Inferior parietal cortex (tissue), 1 donor: ENCODE data around the gene LDB3.

Experiments
- DNase-seq: peaks from one replicate; pipeline ENCODE4 v3.0.0-alpha.2; 2016; ENCODE audit errors: extremely low spot score

The LDB3 gene

DNA sequence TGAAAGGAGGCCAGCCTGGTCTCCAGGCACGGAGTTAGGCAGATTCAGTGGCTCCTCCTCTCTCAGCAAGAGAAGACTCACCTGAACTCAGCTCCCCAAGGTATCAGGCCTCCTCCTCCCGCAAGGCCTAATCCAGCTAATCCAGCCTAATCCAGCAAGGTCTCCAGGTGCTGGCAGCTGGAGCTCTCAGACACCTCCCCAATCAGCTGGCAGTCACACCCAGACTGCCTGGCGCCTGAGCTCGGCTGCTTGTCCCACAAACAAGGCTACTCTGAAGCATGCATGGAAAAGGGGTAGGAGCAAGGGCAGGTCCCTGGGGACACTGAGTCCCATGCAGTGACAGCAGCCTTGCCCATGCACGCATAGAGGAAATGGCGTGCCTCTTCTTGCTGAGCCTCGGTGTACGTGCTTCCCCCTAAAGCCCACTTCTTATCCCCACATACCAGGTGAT, 17.3 kb upstream of the LDB3 start:
- no peak for DNase-seq

DNA sequence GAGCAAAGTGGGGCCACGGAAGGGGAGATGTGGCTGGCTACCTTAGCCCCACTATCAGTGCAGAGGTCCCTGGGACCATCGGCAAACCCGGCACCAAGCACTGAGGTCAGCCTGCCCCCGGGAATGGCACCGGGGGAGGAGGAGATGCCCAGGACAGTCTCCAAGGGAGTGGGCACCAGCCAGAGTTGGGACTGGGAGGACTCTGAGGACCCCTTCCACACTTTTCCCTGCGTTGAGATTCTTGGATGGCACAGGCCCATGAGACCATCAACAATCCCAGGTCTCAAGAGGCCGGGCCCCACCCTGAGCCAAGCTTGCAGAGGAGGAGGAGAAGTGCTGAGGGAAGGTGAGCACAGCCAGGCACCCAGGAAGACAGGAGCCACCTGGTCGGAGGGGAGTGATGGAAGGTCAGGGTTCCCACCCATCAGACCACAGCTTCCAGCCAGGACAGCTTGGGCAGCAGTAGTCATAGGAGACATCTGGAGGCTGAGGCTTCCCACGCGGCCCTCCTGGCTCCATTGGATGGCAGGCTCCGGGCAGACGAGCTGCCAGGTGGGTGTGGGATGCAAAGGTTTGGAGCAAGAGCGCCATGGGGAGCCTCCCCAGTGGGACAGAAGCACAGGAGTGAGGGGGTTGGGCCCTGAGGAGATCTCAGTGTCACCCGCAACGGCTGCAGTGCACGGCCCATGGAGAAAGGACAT, 16.5 kb upstream of the LDB3 start:
- no peak for DNase-seq

DNA sequence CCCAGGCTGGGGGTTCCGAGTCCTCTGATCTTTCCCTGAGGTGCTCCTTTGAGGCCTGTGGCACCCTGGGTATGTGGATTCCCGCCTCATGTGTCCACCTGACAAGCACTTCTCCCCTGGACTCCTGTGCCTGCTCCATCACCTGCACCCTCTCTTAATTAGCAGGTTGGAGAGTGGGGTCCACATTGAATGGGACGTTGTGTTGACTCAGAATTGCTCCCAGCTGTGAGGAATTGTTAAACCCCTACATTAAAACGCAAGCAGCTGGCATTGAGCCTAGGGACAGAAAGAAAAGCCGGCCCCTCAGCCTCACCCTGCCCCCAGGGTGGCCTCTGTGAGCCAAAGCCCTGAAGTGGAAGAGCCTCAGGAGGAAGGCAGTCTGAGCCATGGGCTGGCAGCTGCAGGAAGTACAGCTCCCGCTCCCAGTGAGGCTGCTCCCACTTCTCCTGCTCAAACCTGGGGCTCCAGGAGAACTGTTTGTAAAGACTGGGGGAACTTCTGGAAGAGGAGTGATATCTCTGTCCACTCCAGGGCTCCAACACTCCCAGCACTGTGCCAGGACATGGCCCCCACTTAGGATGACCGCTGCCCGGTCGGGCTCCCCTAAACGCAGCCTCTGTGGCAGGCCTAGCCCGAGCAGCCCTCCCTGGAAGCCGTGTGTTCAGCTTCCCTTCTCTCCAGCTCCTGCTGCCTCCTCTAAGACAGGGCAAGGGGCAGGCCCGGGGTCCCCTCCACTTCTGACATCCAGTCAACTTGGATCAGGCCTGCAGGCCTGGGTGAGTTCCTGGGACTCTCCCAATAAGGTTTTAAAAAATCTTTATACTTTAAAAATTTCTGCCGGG, 15.7 kb upstream of the LDB3 start:
- DNase-seq, result no peak

DNA sequence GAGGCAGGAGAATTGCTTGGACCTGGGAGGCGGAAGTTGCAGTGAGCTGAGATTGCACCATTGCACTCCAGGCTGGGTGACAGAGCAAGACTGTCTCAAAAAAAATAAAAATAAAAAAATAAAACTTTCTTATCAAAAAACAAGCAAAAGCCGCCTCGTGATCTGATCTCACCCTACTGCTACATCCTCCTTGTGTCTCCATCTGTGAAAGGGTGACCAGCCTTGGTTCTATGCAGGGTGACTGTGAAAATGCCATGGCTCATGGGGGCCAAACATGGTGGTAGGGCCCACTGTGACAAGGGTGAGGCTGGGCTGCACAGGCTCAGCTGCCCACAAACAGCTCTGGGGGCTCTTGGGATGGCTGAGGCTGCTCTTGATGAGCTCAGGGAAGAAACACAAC, 14.9 kb upstream of the LDB3 start:
- no peak for DNase-seq

DNA sequence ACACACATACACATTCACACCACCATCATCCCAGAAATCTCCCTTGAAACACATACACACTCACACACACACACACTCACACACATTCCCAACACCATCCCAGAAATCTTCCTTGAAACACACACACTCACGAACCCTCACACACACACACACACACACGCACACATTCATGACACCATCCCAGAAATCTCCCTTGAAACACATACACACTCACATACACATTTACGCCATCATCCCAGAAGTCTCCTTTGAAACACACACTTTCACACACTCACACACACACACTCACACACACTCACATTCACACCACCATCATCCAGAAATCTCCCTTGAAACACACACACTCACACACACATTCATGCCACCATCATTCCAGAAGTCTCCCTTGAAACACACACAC, 14.3 kb upstream of the LDB3 start:
- DNase-seq, result no peak

DNA sequence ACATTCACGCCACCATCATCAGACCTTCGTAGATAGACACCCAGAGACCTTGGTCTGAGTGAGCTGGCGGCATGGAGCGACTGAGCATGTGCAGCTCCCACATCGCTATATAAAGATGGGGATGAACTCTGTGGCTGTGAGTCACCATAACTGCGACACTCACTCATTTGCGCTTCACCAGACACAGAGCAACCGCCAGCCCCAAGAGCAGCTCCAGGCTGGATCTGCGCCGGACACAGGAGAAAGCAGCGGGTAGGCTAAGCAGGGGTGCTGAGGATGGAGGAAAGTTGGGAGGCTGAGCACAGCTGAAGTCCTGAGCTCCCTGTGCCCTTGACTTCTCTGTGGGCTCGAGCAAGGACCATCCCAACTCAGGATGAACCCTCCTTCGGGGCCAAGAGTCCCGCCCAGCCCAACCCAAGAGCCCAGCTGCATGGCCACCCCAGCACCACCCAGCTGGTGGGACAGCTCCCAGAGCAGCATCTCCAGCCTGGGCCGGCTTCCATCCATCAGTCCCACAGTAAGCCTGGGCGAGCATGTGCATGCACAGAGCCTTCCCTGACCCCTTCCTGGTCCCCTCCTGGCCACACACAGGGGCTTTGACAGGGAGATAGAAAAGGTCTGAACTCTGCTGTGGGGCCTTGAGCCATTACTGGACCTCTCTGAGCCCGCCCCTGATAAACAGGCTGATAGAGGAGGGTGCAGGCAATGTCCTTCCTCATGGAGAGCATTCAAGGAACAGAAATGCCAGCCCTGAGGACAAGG, 13.7 kb upstream of the LDB3 start, which contains the start of gene OPN4:
Gene OPN4, plus strand, starts transcription at position 137 of the 762 bp plus-strand sequence. Its CDS starts 237 bp downstream, at position 374.
- no peak for DNase-seq

DNA sequence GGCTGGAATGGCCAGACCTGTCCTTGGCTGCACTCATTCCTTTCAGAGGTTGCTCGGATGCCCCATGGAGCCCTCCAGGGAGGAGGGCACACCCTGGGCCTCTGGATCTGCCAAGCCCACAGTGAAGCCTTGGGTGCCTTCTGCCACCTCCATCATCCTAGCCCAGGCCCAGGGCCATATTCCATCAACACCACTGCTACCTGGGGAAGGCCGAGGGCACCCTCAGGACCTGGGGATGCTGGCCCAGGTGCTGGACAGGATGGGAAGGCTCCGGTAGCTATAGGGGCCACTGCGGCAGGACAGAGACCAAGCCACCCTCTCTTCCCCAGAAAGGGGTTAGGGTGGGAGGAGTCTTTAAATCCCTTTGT, 13.2 kb upstream of the LDB3 start:
- DNase-seq, result no peak

DNA sequence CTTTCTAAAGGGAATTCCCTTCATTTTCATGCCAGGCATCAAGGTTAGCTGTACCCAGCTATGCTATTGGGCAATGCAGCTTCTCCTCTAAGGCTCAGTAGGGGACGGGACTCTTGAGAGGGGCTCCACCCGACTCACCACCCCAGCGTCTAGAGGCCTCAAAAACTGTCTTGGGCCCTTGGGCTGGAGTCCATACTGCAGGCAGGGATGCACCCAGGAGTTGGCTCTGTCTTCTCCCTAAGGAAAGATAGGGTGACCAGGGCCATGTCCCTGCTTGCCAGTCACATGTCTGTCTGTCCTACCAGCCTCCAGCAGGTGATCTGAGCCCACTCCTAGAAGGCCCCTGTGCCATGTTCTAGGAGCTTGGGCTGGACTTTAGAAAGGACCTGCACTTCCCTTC, 12.7 kb upstream of the LDB3 start:
- DNase-seq, result no peak

DNA sequence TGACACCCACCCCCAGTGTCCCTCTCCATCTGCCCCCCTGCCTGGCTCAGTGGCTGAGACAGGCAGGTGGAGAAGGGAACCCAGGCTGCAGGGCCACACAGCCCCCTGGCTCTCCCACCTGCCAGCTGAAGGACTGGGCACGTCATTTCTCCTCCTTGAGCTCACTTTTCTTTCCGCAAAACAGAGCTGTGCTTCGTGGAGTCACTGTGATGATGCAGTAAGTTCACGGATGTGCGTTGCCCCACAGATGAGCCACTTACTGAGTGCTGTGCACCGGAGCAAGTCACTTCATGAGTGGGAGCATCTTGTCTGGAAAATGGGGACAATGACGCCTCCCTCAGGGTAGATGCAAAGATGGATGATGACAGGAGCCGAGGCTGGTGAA, 11.3 kb upstream of the LDB3 start:
- DNase-seq, result no peak

DNA sequence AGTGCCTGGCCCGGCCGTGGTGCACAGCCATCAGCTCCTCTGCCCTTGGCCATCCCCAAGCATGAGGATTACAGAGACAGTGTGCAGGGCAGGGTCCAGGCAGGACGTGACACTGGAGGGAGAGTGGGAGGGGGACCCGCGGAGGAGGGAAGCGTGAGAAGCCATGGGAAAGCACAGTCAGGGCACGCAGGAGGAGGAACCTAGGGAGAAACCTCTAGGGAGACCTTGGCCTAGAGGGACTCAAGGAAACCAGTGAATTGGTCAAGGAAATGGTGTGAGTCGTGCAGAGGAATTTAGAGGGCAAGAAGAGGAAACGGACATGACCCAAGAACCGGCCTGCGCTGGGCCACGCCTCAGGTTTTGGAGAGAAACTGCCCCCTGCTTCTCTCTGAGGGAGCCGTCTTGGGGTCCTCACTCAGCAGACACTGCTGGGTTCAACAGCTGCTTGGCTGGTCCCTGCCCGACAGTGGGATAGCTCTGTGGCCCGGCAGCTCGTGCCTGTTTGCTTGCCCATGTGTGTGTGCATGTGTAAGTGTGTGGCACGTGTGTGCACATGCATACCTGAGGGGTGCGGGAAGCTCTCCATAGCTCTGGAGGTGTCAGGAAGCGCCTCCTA, 10.8 kb upstream of the LDB3 start:
- DNase-seq, result no peak

DNA sequence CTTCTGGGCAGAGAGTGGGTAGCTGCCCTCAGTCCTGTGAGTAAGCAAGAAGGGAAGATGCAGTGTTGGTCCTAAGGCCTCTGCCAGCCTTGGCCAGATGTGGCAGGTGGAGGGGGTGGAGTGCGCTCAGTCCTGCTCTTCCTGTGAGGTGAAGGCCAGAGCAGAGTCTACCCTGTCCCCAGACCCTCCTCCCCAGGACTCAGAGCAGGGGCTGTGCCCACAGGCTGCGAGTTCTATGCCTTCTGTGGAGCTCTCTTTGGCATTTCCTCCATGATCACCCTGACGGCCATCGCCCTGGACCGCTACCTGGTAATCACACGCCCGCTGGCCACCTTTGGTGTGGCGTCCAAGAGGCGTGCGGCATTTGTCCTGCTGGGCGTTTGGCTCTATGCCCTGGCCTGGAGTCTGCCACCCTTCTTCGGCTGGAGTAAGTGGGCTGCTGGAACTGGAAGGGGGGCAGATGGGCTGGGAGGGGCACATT, 10.0 kb upstream of the LDB3 start:
- no peak for DNase-seq

DNA sequence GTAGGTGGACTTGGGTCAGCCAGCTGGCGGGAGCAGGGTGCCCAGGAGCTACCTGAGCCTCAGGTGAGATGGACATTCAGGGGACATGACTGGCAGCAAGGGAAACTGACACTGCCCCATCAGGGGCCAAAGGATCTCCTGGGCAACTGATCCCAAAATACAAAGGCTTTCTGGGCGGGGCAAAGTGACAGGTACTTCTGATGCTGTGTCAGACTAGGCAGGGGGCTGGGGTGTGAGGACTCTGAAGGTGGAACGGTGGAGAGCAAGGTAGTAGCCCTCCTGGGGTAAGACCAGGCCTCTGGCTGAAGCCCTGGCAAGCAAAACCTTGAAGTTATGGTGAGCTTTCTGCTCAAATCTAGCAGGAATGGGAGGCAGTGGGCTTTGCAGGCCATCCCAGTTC, 9.6 kb upstream of the LDB3 start:
- no peak for DNase-seq

DNA sequence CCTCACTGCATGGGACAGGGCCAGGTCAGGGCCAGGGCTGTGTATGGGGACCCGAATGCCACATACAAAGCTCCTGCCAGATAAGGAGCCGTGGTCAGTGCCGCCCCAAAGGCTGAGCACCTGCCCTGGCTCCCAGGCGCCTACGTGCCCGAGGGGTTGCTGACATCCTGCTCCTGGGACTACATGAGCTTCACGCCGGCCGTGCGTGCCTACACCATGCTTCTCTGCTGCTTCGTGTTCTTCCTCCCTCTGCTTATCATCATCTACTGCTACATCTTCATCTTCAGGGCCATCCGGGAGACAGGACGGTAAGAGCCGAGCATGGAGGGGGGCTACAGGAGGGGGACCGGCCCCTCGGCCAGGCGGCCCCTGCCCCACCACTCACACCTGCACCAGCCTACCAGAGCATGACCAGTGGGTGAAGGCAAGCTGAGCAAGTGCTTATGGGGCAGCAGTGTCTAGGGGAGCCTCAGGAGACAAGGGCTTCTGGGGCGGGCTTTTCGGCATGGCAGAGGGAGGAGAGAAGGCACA, 9.1 kb upstream of the LDB3 start:
- DNase-seq, result no peak

DNA sequence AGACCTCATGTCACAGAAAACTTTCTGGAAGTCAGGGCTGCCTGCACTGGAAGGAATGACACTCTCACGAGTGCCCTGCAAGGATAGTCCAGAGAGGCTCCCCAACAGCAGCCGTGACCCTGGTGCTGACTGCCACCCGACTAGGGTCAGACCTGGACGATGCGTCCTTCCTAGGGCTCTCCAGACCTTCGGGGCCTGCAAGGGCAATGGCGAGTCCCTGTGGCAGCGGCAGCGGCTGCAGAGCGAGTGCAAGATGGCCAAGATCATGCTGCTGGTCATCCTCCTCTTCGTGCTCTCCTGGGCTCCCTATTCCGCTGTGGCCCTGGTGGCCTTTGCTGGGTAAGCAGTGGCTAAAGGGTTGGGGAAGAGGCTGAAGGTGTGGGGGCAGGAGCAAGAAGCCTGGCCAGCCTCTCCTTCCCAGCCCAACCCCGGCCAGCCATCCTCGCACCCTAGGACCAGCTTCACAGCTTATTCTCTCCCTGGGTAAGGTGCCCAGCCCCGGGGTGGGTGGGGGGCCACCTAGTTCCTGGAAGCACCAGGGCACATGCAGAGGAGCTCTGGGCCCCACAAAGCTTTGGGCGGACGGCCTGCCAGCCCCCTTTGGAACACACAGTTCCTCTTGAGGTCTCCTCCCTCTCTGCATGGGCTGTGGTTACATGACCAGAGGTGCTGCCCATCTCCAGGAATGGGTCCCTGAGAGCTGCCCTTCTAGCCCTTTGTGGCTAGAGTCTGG, 8.4 kb upstream of the LDB3 start:
- DNase-seq, result no peak

DNA sequence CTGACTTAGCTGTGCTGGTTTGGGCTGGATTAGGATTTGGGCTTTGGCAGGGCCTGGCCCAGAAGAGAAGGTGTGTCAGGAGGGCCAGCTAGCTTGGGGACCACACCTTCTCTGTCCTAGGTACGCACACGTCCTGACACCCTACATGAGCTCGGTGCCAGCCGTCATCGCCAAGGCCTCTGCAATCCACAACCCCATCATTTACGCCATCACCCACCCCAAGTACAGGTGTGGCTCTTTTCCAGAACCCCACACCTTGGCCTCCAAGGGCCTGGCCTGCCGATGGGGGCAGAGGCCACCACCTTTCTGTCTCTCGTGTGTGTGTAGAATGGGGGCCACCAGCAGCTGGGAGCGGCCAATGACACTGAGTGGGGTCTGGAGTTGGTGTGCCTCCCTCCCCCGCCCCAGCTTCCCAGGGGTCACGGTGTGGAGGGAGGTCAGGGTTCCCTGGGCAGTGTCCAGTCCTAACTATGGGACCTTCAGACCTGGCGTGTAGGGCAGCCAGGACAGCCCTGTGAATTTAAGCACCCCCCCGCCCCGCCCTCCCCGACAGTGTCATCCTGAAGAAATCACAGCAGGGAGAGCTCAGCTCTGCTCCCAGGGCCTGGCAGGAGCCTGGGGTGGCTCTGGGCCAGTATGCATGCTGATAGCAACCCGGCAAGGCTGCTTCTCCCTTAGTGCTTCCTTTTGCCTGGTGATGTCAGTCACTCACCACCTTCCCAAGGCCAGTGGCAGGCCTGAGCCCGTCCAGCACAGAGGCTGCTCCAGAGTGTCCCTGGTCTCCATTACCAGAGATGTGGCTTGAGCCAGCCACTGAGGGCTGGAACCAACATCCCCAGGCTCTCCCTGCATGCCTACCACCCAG, 6.9 kb upstream of the LDB3 start:
- no peak for DNase-seq

DNA sequence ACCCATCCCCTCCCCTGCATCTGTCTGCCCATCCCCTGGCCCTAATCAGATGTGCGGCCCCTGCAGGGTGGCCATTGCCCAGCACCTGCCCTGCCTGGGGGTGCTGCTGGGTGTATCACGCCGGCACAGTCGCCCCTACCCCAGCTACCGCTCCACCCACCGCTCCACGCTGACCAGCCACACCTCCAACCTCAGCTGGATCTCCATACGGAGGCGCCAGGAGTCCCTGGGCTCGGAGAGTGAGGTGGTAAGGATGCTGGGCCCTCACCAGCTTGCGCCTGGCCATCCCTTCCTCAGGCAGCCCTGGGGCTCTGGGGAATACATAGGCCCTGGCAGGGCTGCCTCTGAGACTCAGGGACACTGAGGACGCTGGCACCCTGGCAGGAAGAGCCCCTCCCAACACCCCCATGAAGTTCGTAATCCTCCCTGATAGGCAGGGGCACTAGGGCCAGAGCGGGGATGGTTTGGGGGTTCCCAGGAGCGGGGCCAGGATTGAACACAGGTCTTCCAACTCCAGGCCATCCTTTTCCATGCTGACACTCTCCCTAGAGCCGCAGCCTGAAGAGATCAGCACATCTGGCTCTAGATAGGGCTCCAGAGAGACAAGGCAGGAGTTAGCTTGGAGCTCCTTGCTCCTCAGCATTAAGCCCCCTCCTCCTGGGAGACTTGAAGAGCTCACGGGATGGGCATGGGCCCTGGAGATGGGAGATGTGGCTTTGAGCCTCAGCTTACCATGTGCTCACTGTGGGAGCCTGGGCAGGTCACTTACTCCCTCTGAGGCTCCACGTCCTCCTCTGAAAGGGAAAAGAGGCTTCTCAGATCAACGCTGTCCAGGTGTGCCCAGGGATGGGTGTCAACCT, 5.9 kb upstream of the LDB3 start:
- DNase-seq, result no peak

DNA sequence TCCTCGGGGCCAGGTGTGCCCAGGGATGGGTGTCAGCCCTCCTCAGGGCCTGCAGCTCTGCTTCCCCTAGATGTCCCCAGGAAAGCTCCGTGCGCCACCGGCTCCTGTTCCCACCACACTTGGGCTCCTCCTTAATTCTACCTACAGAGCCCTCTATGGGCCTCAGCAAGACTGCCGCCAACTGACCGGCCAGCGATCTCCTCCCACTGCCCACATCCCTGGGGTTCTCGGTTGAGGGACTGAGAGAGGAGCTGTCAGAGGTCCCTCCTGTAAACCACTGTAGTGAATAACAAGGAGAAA, 5.3 kb upstream of the LDB3 start:
- no peak for DNase-seq

DNA sequence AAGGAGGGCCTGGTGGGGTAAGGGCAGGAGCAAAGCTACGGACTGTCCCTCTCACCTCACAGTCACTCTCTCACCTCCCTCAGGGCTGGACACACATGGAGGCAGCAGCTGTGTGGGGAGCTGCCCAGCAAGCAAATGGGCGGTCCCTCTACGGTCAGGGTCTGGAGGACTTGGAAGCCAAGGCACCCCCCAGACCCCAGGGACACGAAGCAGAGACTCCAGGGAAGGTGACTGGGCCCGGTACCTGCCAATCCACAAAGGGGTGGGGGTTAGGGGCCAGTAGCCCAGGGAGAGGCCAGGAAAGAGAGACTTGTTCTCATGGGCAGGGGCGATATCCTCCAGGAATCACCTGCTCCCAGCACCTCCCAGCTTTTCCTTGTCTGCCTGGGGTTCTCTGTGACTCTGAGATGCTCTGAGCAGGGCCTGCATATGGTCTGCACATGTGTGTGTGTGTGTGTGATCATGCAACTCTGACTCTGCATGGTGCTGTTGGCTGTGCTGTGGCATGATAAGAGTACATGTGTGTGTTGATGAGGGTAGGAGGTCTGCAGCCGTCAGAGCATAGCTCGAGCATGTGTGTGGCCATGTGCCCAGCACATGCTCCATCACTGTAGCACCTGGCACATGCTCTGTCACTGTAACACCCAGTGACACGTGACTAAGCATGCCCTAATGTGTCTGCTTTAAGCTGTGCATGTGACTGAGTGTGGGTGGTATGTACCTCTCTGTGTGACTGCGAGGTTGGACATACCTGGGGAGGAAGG, 4.6 kb upstream of the LDB3 start:
- no peak for DNase-seq
